Ascending aorta (tissue), 2 donors: ENCODE results near the gene ZNF532. TPM values are rescaled to one million over a fixed set of nuclear protein-coding genes. Genes with fewer than 3 reads are reported as not detected.
A peak's percentile ranks its signal among the peaks of the same experiment; 100 is the strongest.

Experiments
- DNase-seq, 2 donors: peaks; one replicate each; pipeline ENCODE4 v3.0.0-alpha.2; 2019; ENCODE audit warnings: low spot score in 2 of 2
- H3K27ac ChIP-seq, 2 donors: fragments of 200-600 bp; sonication (generic); one replicate each; pipeline ENCODE4 v1.5.1; 2016 to 2017; ENCODE audit warnings: mild to moderate bottlenecking in 1 of 2
- H3K27me3 ChIP-seq: fragments of 200-600 bp; sonication (generic); one replicate; pipeline ENCODE4 v1.5.1; 2017
- H3K36me3 ChIP-seq, 2 donors: fragments of 200-600 bp; sonication (generic); one replicate each; pipeline ENCODE4 v1.5.1; 2016
- H3K4me1 ChIP-seq, 2 donors: fragments of 200-600 bp; sonication (generic); one replicate each; pipeline ENCODE4 v1.5.1; 2016 to 2017; ENCODE audit warnings: mild to moderate bottlenecking in 1 of 2
- H3K4me3 ChIP-seq, 2 donors: fragments of 200-600 bp; sonication (generic); one replicate each; pipeline ENCODE4 v1.5.1; 2016 to 2017; ENCODE audit warnings: mild to moderate bottlenecking in 1 of 2
- H3K9me3 ChIP-seq, 2 donors: fragments of 200-600 bp; sonication (generic); one replicate each; pipeline ENCODE4 v1.5.1; 2016
- CTCF ChIP-seq, 3 experiments: fragments of 200-600 bp in 2 of 3; fragments of 450-650 bp in 1 of 3; sonication (generic) in 2 of 3; IDR thresholded peaks; one replicate each; pipeline ENCODE4 v1.5.1; 2016 to 2019; ENCODE audit warnings: antibody characterized with exemption in 3 of 3, mild to moderate bottlenecking in 1 of 3, moderate library complexity in 1 of 3
- intact Hi-C: fragments of 100-400 bp; cut with DNase I; formaldehyde crosslinking; loops from one replicate; pipeline ENCODE4 v1.15.1; 2023
- total RNA-seq: library from RNA; depleted of rRNA; stranded (reverse); fragments of >200 nt; gene quantifications from one replicate; pipeline ENCODE4 v1.1.0, GENCODE V29; 2016

Gene ZNF532
- total RNA-seq, 1 donor from 2014 or later: 161 TPM

- peaks cover 0 to 7% of the 10 kb centered on the region in 2 donors for H3K9me3 ChIP-seq
- peaks cover 0 to 34% of the 10 kb centered on the region in 2 donors for H3K4me1 ChIP-seq
- intact Hi-C loops: no loop called here
- peaks cover 0 to 24% of the 10 kb centered on the region in 2 donors for H3K36me3 ChIP-seq
- no peak for TF ChIP-seq CTCF (IDR thresholded peaks at IDR 0.05)
- H3K27me3 ChIP-seq: no peaks in the 10 kb centered on the region
- DNase-seq: no peak
- peak overlapping the region in 1 of 2 donors; percentile 67 for H3K27ac ChIP-seq
- no peak overlapping the region for H3K4me3 ChIP-seq
Measured at GRCh38 chr18:58924473-58924872, 59.8 kb downstream of the ZNF532 start.

- intact Hi-C loops: loop anchor here (5.0 kb wide), 1 partner anchor 50 kb away; no protein-coding TSS in a partner anchor
- no peak for TF ChIP-seq CTCF (IDR thresholded peaks at IDR 0.05)
- Histone ChIP-seq H3K4me3 (peak overlapping the region in 1 of 2 donors; percentile 54), H3K36me3 (peaks cover 0 to 15% of the 10 kb centered on the region in 2 donors), H3K27me3 (no peaks in the 10 kb centered on the region), H3K27ac (peak overlapping the region; percentile 70 to 72), H3K9me3 (peaks cover 0 to 7% of the 10 kb centered on the region in 2 donors), H3K4me1 (peaks cover 0 to 33% of the 10 kb centered on the region in 2 donors)
- no peak for DNase-seq
Measured at GRCh38 chr18:58927659-58928058, 63.0 kb downstream of the ZNF532 start.

- Histone ChIP-seq H3K4me3 (peak overlapping the region; percentile 5 to 54), H3K27ac (peak overlapping the region; percentile 70 to 72), H3K9me3 (peaks cover 0 to 7% of the 10 kb centered on the region in 2 donors), H3K36me3 (peaks cover 0 to 15% of the 10 kb centered on the region in 2 donors), H3K27me3 (no peaks in the 10 kb centered on the region), H3K4me1 (peaks cover 0 to 29% of the 10 kb centered on the region in 2 donors)
- intact Hi-C loops: loop anchor here (5.0 kb wide), 1 partner anchor 49 kb away; no protein-coding TSS in a partner anchor
- no peak for TF ChIP-seq CTCF (IDR thresholded peaks at IDR 0.05)
- DNase-seq: no peak
Measured at GRCh38 chr18:58928386-58928785, 63.7 kb downstream of the ZNF532 start.

DNA sequence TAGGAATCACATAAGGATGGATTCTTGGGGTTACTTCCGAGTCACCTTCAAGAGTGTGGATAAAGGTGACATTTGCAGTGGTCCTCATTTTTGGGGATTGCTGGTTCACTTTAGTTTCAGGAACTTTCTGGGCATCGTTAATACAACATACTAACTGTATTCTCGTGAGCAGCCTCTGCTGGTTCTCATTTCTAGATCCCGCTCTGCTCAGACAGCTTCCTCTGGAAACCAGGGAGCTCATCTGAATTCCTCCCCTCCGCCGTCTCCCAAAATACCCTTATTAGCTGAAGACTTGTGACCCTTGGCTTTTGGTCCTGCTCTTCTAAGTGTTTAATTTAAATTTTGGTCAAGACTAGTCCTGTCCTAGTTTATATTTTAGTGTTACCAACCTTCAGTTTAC lies 64.5 kb downstream of the ZNF532 start:
- Histone ChIP-seq H3K27ac (peak overlapping the region; percentile 70 to 72), H3K36me3 (peaks cover 0 to 12% of the 10 kb centered on the region in 2 donors), H3K4me1 (peaks cover 0 to 28% of the 10 kb centered on the region in 2 donors), H3K4me3 (peak overlapping the region in 1 of 2 donors; percentile 54), H3K27me3 (no peaks in the 10 kb centered on the region), H3K9me3 (peaks cover 0 to 7% of the 10 kb centered on the region in 2 donors)
- intact Hi-C loops: loop anchor here (5.0 kb wide), 1 partner anchor 48 kb away; no protein-coding TSS in a partner anchor
- TF ChIP-seq CTCF (IDR thresholded peaks at IDR 0.05): no peak
- no peak for DNase-seq

GRCh38 chr18:58934356-58934755 lies 69.7 kb downstream of the ZNF532 start:
- no peak overlapping the region for H3K4me3 ChIP-seq
- H3K9me3 ChIP-seq: no peaks in the 10 kb centered on the region
- no peak for TF ChIP-seq CTCF (IDR thresholded peaks at IDR 0.05)
- no peak for DNase-seq
- intact Hi-C loops: no loop called here
- H3K4me1 ChIP-seq: peaks cover 2 to 31% of the 10 kb centered on the region in 2 donors
- peaks cover 6 to 12% of the 10 kb centered on the region in 2 donors for H3K36me3 ChIP-seq
- no peaks in the 10 kb centered on the region for H3K27me3 ChIP-seq
- H3K27ac ChIP-seq: no peak overlapping the region
